Esophagus mucosa (tissue), 1 donor: ENCODE data around the gene PRKCZ. TPM values are rescaled to one million over a fixed set of nuclear protein-coding genes. Genes with fewer than 3 reads are reported as not detected.
"Not testable (repeated sequence)": the region's sequence is repeated elsewhere in the genome, so short reads cannot be mapped to it uniquely, and the experiment has no call there.

Experiments used
- ATAC-seq: fragments of 200-7000 bp; cut with Tn5 transposase; one replicate; pipeline ENCODE4 v1.9.1; 2020
- total RNA-seq: library from RNA; stranded (reverse); gene quantifications from one replicate; pipeline ENCODE4 v1.2.4, GENCODE V29; 2023
- donor health status: DM: yes; HTN: yes; CAD: no.

PRKCZ gene
- total RNA-seq, 1 donor from 2014 or later = 21.3 TPM

GRCh38 chr1:2088458-2088857, 38.2 kb downstream of the PRKCZ start:
- no peak for ATAC-seq

GRCh38 chr1:2089051-2089450, 38.8 kb downstream of the PRKCZ start:
- ATAC-seq = no peak

GRCh38 chr1:2090216-2090890, 40.1 kb downstream of the PRKCZ start:
- ATAC-seq = no peak

- ATAC-seq = no peak
Measured at GRCh38 chr1:2091611-2092604, 41.7 kb downstream of the PRKCZ start.

- ATAC-seq = no peak
Measured at GRCh38 chr1:2093055-2093454, 42.8 kb downstream of the PRKCZ start.

GRCh38 chr1:2093636-2094035, 43.4 kb downstream of the PRKCZ start:
- ATAC-seq = no peak

GRCh38 chr1:2094269-2095158, 44.3 kb downstream of the PRKCZ start:
- not testable (repeated sequence) for ATAC-seq

GRCh38 chr1:2095394-2095793, 45.2 kb downstream of the PRKCZ start:
- ATAC-seq = no peak

GRCh38 chr1:2095981-2096736, 45.9 kb downstream of the PRKCZ start:
- no peak for ATAC-seq

- peak; percentile 48 for ATAC-seq
Measured at GRCh38 chr1:2097386-2098300, 47.4 kb downstream of the PRKCZ start.

- ATAC-seq = no peak
Measured at GRCh38 chr1:2098301-2098698, 48.1 kb downstream of the PRKCZ start.

GRCh38 chr1:2098839-2099785, 48.9 kb downstream of the PRKCZ start:
- peak; percentile 5 for ATAC-seq

- ATAC-seq = no peak
Measured at GRCh38 chr1:2099886-2100779, 49.9 kb downstream of the PRKCZ start.

GRCh38 chr1:2100780-2101108, 50.5 kb downstream of the PRKCZ start:
- no peak for ATAC-seq

- no peak for ATAC-seq
Measured at GRCh38 chr1:2101531-2101930, 51.3 kb downstream of the PRKCZ start.

GRCh38 chr1:2101946-2102345, 51.7 kb downstream of the PRKCZ start:
- no peak for ATAC-seq

GRCh38 chr1:2102753-2103152, 52.5 kb downstream of the PRKCZ start:
- ATAC-seq = no peak

- ATAC-seq = no peak
Measured at GRCh38 chr1:2103266-2103900, 53.2 kb downstream of the PRKCZ start.
